ENCODE data around the gene ABCC9.

The ABCC9 gene

DNA sequence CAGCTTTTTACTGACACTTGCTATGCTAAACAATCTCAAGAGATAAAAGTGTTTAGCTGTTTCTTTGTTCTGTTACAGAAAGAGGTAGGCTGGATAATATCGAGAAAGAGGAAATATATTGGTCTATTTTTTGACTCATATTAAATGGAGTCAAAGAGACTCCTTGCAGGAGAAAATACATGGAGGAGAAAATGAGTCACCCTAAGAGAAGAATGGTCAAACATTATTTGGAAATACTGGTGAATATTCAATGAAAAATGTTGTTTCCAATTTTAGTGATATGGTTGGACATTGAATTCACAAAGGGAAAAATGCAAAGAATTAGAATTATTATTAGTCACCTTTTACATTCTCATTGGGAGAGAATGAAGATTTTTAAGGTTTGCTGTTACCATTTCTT, 169.9 kb downstream of the ABCC9 start:
- no peak for FAIRE-seq

DNA sequence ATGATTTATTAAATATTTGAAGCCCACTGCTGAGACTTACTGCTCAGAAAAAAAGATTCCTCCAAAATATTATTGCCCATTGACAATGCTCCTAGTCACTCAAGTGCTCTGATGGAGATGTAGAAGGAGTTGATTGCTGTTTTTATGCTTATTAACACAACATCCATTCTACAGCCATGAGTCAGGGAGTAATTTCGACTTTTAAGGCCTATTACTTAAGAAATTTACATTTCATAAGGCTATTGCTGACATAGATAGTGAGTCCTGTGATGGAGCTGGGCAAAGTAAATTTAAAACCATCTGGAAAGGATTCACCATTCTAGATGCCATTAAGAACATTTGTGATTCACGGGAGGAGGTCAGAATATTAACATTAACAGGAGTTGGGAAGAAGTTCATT, 171.9 kb downstream of the ABCC9 start:
- FAIRE-seq = no peak

DNA sequence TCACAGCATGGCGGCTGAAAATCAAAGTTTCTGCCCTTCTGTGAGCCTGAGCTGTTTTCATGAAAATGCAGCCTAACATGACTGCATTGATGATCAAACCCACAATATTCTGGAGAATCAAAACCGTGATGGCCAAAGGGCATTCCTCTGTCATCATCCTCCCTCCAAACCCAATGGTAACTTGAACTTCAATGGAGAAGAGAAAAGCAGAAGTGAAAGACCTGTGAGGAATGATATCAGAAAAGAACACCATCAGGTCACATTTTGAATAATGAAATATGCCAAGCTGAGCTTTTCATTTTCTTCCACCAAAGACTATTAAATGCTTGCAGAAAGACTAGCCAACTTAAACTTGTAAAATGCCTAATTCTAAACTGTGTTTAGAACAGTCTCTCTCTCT, 174.8 kb downstream of the ABCC9 start:
- FAIRE-seq = no peak

DNA sequence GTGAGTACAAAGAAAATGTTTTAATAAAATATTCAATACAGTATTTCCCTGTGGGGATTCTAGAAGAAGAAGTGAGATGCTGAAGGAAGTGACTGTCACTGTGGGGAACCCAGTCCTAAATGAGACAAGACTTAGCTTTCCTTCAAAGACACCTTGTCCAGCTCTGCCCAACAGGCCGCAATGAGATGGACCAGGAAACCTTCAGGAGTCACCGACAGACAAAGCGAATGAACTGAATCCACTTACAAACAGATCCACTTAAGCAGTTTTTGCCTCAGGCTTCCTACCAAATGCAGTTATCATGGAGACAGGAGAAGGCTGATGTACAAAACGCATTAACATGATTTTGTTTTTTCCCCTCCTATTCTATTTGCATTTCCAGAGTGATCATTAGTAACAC, 176.3 kb downstream of the ABCC9 start:
- no peak for FAIRE-seq

DNA sequence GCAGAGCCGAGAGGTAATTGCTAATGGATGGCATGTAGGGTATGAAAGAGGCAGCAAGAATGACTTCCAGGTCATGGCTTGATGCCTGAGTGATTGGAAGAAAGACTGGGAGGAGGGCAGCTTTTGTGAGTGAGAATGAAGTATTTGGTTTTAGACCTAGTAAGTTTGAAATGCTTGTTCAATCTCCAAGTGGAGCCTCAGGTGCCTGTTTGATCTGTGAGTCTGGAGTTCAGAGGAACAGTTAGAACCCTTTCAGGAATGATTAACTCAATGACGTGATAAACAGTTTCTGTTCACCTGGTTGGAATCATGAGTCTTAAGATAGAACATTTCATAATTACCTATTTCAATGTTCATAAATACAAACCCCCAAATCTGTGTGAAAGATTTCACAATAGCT, 177.2 kb downstream of the ABCC9 start:
- FAIRE-seq = no peak

DNA sequence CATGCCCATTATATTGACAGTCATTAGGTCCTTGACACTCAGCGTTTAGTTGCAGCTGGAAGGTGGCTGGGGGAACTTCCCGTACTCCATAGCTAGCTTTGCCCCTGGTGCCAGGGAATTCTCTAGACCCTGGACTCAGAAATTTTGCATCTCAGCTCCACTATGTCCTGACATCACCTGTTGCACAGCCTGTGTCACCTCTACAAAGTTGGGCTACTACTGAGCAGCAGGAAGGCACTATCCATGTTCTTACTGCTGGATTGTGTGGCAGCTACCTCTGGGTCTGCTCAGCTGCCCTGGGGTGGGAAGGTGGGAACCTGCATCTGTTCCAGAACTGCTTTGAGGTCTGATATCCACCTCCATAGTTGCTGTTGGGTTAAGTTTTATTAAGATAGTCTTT, 177.7 kb downstream of the ABCC9 start:
- no peak for FAIRE-seq

DNA sequence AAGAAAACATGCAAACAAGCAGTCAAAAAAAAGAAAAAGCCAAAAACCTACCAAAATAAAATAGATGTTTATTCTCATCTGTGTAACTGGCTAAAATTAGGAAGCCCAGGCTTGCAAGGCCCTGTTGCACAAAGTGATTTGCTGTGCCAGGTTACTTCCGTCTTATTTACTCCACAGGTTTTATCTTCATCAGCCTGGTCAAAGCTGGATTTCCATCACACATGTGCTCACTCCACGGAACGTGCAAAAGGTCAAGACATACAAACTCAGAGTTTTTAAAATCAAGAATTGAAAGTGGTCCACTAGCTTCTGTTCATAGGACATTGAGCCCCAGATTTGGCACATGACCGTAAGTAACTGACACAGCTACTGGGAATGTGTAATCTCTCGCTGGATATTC, 181.5 kb downstream of the ABCC9 start:
- no peak for FAIRE-seq

DNA sequence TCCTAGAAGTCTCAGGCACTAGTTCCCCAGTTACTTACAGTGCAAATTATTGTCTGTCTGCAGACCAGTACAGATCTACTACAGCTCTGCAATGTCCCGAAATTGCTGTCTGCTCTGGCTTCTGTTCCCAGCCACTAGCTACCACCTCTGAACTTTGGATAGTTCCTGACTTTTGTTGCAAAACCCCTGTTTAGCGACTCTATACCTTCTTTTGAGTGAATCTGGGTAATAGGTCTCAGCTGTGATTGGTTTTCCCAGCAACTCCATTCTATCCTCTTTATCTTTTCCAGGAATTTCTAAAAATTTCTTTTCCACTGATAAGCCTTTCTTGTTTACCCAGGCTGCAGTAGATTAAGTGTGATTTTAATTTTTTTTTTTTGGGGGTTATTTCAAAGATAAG, 183.5 kb downstream of the ABCC9 start:
- no peak for FAIRE-seq

DNA sequence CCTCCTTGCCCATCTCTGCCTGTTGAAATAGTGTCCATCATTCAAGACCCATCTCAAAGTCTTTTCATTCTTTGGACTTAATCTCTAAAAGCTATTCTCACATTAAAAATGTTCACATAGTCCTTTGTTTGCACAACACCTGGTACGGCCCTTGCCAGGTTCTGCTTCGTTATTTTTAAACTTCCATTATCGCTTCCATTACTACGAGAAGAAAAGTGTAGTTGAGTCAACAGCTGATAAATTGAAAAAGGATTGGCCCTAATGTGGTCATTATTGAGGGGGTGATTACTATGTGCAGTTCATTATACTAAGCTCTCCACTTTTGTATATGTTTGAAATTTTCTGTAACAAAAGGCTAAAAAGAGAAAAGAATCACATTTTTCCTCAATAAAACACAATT, 184.5 kb downstream of the ABCC9 start:
- no peak for FAIRE-seq

DNA sequence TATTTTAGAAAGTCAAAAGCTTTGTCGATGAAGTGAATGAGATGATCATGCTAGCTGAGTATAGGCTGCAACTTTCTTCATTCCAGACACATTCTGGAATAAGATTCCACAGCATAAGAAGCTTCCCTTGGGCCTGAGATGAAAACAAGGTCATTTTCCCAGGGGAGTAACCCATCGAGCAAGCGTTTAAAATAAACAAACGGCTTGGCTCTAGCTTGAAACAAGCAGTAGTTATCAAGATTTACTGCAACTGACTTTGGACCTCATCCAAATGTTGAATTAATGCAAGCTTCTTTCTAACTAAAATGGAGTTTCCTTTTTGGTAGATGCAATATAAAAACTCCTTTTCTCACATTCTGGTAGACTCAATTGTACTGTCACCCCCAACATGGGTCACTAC, 189.7 kb downstream of the ABCC9 start:
- FAIRE-seq = no peak

Measured in TTC549 (cell line).